Activated CD8-positive, alpha-beta memory T cell treated with anti-CD3 and anti-CD28 coated beads for 36 hours (primary cell): ENCODE measurements around the gene RRH. TPM values are rescaled to one million over a fixed set of nuclear protein-coding genes. Genes with fewer than 3 reads are reported as not detected.
"Not testable (repeated sequence)": the region's sequence is repeated elsewhere in the genome, so short reads cannot be mapped to it uniquely, and the experiment has no call there.

ENCODE experiments used
- CTCF ChIA-PET: fragments of 350-600 bp; sonication (Branson Sonifier 250); formaldehyde crosslinking; loops from one replicate; lab custom pipeline; 2021; ENCODE audit warnings: antibody characterized with exemption; lab: Charles Lee
- POLR2A ChIA-PET: fragments of 350-600 bp; sonication (Branson Sonifier 250); formaldehyde crosslinking; loops from one replicate; lab custom pipeline; 2021; ENCODE audit warnings: antibody characterized with exemption; lab: Charles Lee
- total RNA-seq, 2 experiments: library from RNA; stranded (reverse); gene quantifications; one replicate each; pipeline ENCODE4 v1.2.3, GENCODE V29; 2021

RRH gene
- total RNA-seq, 2 experiments from 2014 or later, result 0.27 to 0.48 TPM

DNA sequence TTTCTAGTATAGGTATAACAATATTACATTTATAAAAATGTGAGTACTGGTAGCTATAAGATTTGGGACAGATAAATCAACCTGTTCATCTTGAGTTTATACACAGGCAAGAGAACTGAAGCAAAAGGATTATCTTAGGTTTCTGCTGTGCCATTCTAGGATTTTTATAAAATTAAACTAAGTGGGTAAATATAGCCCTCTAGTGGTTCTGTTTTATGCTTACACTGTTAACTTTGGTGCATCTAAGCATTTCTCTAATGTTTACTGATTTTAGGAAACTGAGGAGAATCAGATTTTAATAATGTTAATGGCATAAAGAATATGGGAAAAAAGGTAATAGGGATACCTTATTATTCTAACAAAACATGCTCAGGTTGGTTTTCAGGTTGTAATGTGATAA lies 1.1 kb upstream of the RRH start:
- CTCF ChIA-PET, result no interaction called here
- POLR2A ChIA-PET, result no interaction called here

DNA sequence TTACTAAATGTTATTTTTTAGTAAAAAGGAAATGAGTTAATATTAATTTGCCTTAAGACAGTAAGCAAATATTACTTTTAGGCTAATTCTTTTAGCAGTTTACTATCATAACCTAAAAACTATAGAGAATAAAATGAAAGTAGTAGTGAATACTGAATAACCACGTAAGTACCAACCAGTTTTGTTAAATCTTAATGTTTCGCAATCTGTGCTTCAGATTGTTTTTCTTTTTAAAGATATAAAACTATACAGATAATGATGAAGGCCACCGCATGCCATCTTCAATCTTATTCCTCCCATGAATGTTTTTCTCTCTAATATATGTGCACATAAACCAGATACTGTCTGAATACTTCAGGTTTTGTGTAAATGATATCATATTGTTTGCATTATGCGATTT lies 6.0 kb downstream of the RRH start:
- ChIA-PET POLR2A (no interaction called here), CTCF (no interaction called here)

DNA sequence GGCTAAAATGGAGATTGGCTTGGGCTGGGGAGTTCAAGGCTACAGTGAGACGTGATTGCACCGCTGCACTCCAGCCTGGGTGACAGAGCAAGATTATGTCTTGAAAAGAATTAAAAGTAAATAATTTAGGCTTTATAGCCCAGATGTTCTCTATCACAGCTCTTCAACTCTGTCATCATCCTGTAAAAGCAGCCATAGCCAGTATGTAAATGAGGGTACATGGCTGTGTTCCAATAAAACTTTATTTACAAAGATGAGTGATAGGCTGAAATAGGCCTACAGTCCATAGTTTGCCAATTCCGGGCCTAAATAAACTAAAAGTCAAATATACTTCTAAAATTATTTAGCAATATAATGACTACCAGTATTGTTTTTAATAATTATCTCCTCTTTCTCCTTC lies 9.2 kb downstream of the RRH start:
- CTCF ChIA-PET, result no interaction called here
- POLR2A ChIA-PET, result no interaction called here

DNA sequence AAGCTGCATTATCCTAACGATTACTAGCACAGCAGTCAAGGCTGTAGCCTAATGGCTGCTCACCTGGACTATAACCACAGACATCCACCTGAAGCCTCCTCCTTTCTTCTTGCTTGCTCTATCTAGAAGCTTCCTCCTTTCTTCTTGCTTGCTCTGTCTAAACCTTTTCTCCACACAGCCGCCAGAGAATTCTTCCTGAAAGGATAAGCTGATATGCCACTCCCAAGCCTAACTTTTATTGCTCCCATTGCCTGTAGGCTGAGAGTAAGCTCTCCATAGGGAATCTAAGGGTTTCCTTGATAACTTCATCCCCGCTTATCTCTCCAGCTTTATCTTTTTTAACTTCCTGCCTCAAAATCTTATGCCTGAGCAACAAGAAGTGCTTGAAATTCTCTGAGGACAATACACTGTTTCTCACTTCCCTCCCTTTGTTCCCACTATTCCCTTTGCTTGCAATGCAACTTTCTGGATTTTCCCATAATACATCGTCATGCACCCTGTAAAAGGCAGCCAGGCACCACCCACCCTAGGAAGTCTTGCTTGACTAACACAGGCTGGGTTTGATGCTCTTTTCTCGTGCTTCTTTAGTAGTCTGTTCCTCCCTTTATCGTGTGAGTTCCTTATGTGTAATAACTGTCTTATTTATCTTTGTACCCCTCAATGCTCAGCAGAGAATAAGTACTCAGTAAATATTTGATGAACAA lies 18.8 kb downstream of the RRH start:
- POLR2A ChIA-PET, result no interaction called here

DNA sequence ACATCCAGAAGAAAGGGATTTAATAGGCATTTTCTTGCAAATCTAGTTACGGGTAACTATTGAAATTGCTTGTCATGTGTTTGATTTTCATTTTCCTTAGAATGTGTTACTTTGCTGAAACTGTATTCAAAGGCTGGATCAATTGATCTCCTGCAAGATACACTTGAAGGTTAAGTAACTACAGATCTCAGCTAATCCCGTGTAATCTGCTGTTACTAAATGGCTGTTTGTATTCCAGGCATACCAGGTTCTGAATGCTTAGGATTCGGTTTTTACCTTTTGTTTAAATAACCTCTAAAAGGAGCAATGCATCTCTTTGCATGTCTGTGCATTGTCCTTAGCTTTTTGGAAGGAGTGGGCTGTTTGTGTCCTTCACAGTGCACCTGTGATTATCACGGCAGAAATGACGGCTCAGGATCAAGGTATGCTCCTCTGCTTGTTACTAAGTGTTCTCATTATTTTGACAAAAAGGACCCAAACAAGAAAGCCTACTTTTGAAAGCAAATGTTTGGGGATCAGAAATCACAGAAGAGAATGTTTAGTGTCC lies 20.2 kb downstream of the RRH start, which contains the start of gene LRIT3:
Gene LRIT3 (plus strand): TSS at position 212 of the 547 bp plus-strand sequence. CDS start 95 bp downstream, at position 307.
- POLR2A ChIA-PET, result no interaction called here
- CTCF ChIA-PET, result no interaction called here

More for the DNA sequence above, 18.8 kb downstream of the RRH start:
- CTCF ChIA-PET, result no interaction called here

DNA sequence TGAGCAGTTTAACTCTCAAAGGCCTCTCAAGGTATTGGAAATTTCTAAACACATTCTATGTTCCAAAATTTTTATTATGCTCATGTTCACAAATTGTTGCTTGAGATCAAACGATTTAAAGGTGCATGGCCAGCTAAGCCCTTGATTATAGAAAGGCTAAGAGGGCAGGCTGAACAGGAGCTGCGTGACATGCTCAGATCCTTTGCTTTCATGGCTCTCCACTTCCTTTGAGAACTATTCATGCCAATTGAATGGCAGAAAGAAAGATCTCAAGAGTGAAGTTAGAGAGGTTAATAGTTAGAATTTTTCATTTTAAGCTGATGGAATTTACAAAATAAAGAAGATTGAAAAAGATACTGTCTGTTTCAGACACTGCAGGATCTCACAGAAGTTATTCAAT lies 20.7 kb downstream of the RRH start:
- ChIA-PET POLR2A (no interaction called here), CTCF (no interaction called here)

DNA sequence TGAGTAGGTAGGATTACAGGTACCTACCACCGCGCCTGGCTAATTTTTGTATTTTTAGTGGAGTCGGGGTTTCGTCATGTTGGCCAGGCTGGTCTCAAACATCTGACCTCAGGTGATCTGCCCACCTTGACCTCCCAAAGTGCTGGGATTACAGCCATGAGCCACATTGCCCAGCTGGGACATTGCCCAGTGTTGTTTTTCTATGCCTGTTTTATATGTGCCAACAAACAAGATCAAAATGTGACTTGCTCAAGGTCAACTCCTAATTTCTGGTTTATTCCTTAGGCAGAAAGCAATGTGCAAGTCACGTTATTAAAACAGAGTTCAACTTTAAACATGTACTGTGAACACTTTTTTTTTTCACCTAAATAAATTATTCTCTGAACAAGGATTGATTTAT lies 22.8 kb downstream of the RRH start:
- CTCF ChIA-PET, result no interaction called here
- POLR2A ChIA-PET, result no interaction called here

DNA sequence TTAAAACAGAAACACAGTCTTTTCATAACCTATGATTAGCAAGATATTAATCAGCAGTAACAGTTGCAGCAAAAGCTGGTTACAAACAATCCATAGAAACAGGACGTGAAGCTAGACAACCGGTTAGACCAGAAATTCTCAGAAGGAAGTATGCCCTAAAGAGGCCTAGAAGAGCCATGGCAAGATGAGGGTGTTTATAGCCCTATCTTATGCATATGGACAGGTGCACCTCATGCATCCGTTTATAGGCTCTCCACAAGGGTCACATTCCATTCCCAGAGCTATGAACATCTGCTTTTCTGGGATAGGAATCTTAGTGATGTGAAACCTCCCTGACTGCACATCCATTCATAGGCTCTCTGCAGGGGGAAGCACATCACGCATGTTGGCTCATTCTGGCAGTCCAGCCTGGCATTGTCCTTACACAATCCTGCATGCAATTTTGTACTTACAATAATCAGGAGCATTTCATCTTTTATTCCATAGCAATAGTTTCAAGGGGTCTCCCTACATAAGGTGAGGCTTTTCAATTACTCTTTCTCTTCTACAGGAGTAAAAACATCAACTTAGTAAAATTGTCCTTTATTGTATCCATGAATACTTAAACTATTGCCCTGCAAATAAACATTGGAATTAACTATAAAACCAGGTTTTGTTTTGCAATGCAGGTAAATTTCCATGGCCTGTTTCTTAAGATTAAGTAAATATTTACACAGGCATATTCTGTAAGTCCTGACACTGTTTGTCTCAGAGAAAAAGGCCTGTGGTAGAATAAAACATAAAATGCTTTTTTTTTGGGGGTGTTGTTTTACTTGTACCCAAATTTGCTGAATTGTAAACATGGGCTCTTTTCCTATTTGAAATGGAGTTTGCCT lies 31.9 kb downstream of the RRH start:
- CTCF ChIA-PET, result not testable (repeated sequence)

DNA sequence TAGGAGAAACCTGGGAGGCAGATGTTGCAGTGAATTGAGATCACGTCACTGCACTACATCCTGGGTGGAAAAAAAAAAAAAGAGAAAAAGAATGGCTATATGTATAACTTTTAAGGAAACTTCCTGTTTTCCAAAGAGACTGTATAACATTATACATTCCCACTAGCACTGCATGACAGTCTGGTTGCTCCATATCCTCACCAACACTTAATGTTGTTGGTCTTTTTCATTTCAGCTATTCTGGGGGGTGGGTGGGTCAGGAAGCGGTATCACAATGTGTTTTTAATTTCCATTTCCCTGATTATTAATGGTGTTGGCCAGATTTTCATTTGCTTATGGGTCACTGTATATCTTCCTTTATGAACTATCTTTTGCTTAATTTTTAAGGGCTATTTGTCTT lies 33.5 kb downstream of the RRH start:
- ChIA-PET CTCF (no interaction called here), POLR2A (no interaction called here)

More for the DNA sequence above, 31.9 kb downstream of the RRH start:
- POLR2A ChIA-PET, result not testable (repeated sequence)

DNA sequence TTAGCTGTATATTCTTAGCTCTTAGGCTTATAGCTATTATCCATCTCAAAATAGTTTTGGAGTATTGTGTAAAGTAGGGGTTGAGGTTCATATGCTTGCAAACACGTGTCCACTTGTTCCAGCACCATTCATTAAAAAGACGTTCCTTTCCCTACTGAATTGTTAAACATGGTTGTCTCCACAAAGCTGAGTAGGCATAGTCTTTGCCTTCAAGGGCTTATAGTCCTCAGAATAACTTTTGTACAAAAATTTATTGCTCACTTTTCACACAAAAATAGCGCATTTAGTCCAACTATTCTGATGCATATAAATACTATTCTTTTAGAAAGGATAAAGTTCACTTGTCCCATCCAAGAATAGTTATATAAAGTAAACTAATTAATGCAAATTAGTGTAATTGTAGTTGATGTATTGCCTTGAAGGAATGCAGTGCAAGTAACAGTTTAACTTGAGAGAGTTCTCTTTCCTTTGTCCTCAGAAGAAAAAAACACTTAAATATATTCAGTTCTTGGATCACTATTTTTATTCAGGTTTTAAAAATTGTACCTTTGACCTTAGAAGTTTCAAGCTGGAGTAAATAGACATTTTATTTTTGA lies 34.2 kb downstream of the RRH start:
- POLR2A ChIA-PET, result no interaction called here
- CTCF ChIA-PET, result no interaction called here

DNA sequence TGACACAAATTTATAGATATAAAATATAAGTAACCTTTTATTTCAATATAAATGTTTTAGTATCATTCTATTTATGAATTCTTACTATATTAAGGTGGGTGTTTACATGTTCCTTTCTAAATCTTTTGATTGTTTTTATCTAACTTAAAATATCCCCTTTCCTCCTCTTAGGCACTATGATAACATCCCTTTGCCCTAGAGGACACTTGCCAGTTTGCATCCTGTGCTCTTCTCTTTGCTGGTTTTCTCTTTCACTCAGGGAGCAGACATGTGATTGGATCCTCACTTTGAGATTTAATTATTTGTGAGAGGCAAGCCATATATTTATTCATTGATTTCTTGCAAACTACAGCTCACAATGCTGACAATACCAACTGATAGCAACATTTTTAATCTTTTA lies 36.4 kb downstream of the RRH start:
- POLR2A ChIA-PET, result no interaction called here
- CTCF ChIA-PET, result no interaction called here

DNA sequence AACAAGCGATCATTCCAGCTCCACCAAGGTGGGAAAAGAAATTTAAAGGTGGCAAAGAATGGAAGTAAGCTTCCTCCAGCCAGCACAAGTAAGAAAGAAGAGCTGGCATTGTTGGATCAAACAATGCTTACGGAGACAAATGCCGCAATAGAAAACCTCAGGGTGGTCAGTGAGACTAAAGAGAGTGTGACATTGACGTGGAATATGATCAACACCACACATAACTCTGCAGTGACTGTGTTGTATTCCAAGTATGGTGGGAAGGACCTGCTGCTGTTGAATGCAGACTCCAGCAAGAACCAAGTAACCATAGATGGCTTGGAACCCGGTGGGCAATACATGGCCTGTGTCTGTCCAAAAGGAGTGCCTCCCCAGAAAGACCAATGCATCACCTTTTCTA lies 42.3 kb downstream of the RRH start:
- ChIA-PET POLR2A (no interaction called here), CTCF (no interaction called here)

DNA sequence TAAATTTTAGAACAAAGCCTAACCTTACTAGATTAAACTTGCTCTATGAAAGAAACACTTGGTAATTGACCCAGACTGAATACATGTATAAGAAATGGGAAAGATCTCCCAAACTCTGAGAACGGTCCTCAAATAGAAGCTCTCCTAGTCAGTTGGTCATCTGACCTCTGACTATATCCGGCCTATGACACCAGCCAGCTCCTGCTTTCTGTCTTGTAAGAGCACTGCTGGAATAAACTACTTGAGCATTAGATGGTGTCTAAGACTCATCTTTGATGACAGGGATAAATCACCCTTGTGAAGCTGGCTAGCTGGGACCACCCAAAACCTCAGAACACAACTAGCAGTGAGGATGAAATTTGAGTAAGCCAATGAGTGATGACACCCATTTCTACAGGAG lies 44.3 kb downstream of the RRH start:
- POLR2A ChIA-PET, result no interaction called here
- CTCF ChIA-PET, result no interaction called here

DNA sequence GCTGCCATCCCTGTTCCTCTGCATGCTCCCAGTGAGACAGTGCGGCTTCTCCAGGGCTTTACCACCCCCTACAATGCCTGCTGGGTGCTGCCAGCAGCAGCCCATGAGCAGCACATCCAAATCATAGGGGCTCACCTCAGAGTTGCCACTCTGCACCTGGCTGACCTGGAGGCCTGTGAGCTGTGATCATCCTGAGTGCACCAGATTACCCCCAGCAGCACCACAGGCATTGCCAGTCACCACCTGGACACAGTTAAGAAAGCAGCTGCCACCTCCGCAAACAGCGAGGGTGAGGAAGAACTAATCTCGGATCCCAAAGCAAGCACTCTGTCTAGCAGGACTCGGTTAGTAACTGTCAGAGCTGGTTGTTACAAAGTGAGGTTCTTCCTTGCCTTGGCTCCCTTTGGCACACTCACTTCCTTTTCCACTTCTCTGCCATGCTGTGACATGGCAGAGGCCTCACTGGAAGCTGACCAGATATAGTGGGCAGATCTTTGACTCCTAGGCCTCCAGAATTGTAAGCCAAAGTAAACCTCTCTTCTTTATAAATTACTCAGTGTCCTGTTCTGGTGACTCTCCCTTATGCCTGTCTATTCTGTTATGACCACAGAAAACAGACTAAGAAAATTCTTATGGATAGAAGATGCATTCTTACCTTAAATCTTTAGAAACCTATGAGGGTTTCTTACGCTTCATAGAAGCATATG lies 45.3 kb downstream of the RRH start:
- ChIA-PET CTCF (interaction anchor here (0.7 kb wide), 1 partner anchor 37 kb away, joined by 3 read pairs; no protein-coding TSS in a partner anchor), POLR2A (no interaction called here)

DNA sequence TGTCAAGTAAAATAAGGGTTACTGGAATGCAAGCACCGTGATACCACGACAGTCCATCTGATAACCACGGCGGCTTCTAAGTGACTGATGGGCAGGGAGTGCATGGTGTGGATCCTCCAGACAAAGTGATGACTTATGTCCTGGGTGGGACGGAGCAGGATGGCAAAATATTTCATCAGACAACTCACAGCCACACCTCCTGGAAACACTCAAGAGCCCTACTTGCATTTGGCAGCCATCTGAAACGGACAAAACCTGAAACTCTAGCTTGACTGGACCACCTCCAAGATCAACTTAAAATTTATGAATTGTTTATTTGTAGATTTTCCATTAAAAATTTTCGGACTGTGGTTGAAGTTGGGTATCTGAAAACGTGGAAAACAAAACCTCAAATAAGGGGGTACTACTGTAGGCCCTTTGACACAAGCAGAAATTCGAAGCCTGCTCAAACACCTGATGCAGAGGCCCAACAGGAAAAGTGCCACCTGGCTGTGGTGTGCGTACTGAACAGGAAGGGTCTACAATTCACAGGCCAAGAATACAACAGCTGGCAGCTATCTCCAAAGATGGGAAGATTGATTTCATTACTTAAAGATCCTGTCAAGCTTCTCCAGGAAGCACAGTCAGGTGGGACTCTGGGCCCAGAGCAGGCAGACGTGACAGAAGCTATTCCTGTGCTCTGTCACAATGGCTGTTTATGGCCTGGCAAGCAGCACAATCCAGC lies 46.2 kb downstream of the RRH start:
- ChIA-PET POLR2A (no interaction called here), CTCF (interaction anchor here (0.7 kb wide), 1 partner anchor 36 kb away, joined by 3 read pairs; no protein-coding TSS in a partner anchor)

DNA sequence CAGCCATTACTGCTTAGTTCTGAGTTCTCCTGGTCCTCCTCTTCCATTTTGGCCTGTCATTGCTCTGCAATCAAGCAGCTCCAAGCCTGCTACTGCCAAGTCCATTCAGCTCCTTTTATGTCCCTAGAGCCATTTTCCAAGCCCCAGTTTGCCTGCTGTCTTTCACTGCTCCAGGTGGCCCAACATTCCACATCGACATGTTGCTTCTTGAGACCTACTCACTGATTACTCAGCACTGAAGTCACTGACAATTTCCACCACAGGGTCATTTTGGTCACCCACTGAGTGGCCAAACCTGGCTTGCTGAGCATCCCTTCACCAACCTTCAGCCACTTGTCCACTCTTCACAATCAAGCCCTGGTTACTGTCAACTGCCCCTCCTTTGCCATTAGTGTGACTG lies 47.3 kb downstream of the RRH start:
- POLR2A ChIA-PET, result no interaction called here
- CTCF ChIA-PET, result no interaction called here

DNA sequence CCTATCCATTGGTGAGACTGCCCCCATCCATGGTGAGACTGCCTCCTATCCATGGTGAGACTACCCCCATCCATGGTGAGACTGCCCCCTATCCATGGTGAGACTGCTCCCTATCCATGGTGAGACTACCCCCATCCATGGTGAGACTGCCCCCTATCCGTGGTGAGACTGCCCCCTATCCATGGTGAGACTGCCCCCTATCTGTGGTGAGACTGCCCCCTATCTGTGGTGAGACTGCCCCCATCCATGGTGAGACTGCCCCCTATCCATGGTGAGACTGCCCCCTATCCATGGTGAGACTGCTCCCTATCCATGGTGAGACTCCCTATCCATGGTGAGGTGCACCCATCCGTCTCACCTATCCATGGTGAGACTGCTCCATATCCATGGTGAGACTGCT lies 47.8 kb downstream of the RRH start:
- POLR2A ChIA-PET, CTCF ChIA-PET: not testable (repeated sequence)

DNA sequence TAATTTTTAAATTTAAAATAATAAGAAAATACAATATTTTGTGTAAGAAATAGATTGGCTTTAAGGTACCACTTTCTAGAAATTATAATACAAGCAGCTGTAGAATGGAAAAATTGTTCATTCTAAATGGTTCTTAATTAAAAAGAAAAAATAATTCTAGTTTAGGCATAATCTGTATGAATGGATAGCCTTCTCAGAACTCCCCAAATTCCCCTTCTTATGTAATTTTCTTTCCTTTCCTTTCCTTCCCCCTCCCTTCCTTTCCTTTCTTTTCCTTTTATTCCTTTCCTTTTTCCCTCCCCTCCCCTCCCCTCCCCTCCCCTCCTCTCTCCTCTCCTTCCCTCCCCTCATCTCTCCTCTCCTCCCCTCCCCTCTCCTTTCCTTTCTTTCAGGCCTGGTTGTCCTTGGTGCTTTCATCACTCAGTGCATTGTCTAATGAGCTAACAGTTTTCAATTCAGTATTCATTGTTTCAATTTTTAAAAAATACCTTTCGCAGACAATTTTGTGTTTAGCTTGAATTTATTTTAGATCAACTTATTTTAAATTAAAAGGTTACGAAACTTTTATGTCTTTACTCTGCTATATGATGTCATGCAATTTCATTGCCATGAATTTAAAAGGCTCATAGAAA lies 49.0 kb downstream of the RRH start:
- CTCF ChIA-PET, result interaction anchor here (1.1 kb wide), 1 partner anchor 135 kb away, joined by 3 read pairs; no protein-coding TSS in a partner anchor
- POLR2A ChIA-PET, result no interaction called here
